ENCODE results near the gene PSMC3IP.
"Not testable (repeated sequence)": the region's sequence is repeated elsewhere in the genome, so short reads cannot be mapped to it uniquely, and the experiment has no call there.

The PSMC3IP gene

GRCh38 chr17:42561897-42562387, 15.6 kb downstream of the PSMC3IP start, which contains the start of gene COASY:
COASY (plus strand) TSS chr17:42562148; CDS start chr17:42562623, 475 bp downstream.
- peak; percentile 82 to 84 for DNase-seq (ENCODE audit: low read depth in 2 of 2)

- DNase-seq (ENCODE audit: low read depth in 2 of 2): no peak
These were observed 17.3 kb downstream of the PSMC3IP start for GRCh38 chr17:42560246-42560645.

GRCh38 chr17:42559075-42559474, 18.5 kb downstream of the PSMC3IP start:
- DNase-seq (ENCODE audit: low read depth in 2 of 2): no peak

GRCh38 chr17:42555961-42556617, 21.4 kb downstream of the PSMC3IP start:
- not testable (repeated sequence) for DNase-seq (ENCODE audit: low read depth in 2 of 2)

- DNase-seq (ENCODE audit: low read depth in 2 of 2): no peak
These were observed 22.4 kb downstream of the PSMC3IP start for GRCh38 chr17:42555122-42555622.

GRCh38 chr17:42554250-42555121, 23.0 kb downstream of the PSMC3IP start:
- peak; percentile 48 to 49 for DNase-seq (ENCODE audit: low read depth in 2 of 2)

GRCh38 chr17:42553866-42554249, 23.7 kb downstream of the PSMC3IP start:
- DNase-seq (ENCODE audit: low read depth in 2 of 2): no peak

GRCh38 chr17:42553161-42553818, 24.2 kb downstream of the PSMC3IP start:
- DNase-seq (ENCODE audit: low read depth in 2 of 2): no peak

GRCh38 chr17:42552736-42553135, 24.8 kb downstream of the PSMC3IP start, which contains the start of gene HSD17B1:
HSD17B1 (plus strand) TSS chr17:42552923; CDS start chr17:42552934, 11 bp downstream.
- DNase-seq (ENCODE audit: low read depth in 2 of 2): not testable (repeated sequence)

- DNase-seq (ENCODE audit: low read depth in 2 of 2): no peak
These were observed 28.4 kb downstream of the PSMC3IP start for GRCh38 chr17:42548993-42549755.

GRCh38 chr17:42548070-42548837, 29.3 kb downstream of the PSMC3IP start:
- peak; percentile 51 to 54 for DNase-seq (ENCODE audit: low read depth in 2 of 2)

GRCh38 chr17:42547698-42548069, 29.8 kb downstream of the PSMC3IP start:
- DNase-seq (ENCODE audit: low read depth in 2 of 2): no peak

GRCh38 chr17:42547001-42547461, 30.5 kb downstream of the PSMC3IP start:
- no peak for DNase-seq (ENCODE audit: low read depth in 2 of 2)

- DNase-seq (ENCODE audit: low read depth in 2 of 2): not testable (repeated sequence)
These were observed 31.6 kb downstream of the PSMC3IP start for GRCh38 chr17:42545755-42546505.

- no peak for DNase-seq (ENCODE audit: low read depth in 2 of 2)
These were observed 32.6 kb downstream of the PSMC3IP start for GRCh38 chr17:42544874-42545283.

GRCh38 chr17:42543190-42544079, 34.1 kb downstream of the PSMC3IP start:
- DNase-seq (ENCODE audit: low read depth in 2 of 2): no peak

- no peak for DNase-seq (ENCODE audit: low read depth in 2 of 2)
These were observed 36.3 kb downstream of the PSMC3IP start for GRCh38 chr17:42541041-42541833.

- not testable (repeated sequence) for DNase-seq (ENCODE audit: low read depth in 2 of 2)
These were observed 37.0 kb downstream of the PSMC3IP start for GRCh38 chr17:42540558-42540957.
